GM21447 (cell line): ENCODE data around the gene GGTA1.

Experiments used
- ATAC-seq: cut with Tn5 transposase; IDR thresholded peaks from one replicate; pipeline ENCODE4 v1.9.1; 2021; ENCODE audit not compliant: unreplicated experiment

The GGTA1 gene

GRCh38 chr9:121424024-121424432, 75.6 kb downstream of the GGTA1 start:
- no peak for ATAC-seq

GRCh38 chr9:121411993-121412392, 87.7 kb downstream of the GGTA1 start:
- ATAC-seq: no peak

- ATAC-seq: no peak
Observed at GRCh38 chr9:121405899-121406298, 93.7 kb downstream of the GGTA1 start.
